DND-41 (cell line): ENCODE measurements around the gene LUZP2.

ENCODE experiments used
- ATAC-seq: fragments of 200-7000 bp; cut with Tn5 transposase; 3 replicates; pipeline ENCODE4 v1.9.1; 2021; ENCODE audit warnings: low read depth; ENCODE audit not compliant: insufficient read depth
- DNase-seq: peaks from one replicate; pipeline ENCODE4 v3.0.0-alpha.2; 2020
- H2AFZ ChIP-seq: 2 replicates; pipeline ENCODE4 v1.6.0; 2012; ENCODE audit warnings: low read depth, low read length
- H3K27ac ChIP-seq: 2 replicates; pipeline ENCODE4 v1.5.1; 2012; ENCODE audit warnings: low read length, inconsistent platforms
- H3K27me3 ChIP-seq: fragments of 200-600 bp; sonication (generic); 2 replicates; pipeline ENCODE4 v1.6.0; 2012; ENCODE audit warnings: low read length, mild to moderate bottlenecking, inconsistent platforms; ENCODE audit not compliant: insufficient read depth, poor library complexity
- H3K36me3 ChIP-seq: 2 replicates; pipeline ENCODE4 v1.5.1; 2012; ENCODE audit warnings: low read length, inconsistent platforms; ENCODE audit not compliant: insufficient read depth
- H3K4me1 ChIP-seq: 2 replicates; pipeline ENCODE4 v1.5.1; 2012; ENCODE audit warnings: mild to moderate bottlenecking, low read length; ENCODE audit not compliant: insufficient read depth
- H3K4me2 ChIP-seq: 2 replicates; pipeline ENCODE4 v1.6.0; 2012; ENCODE audit warnings: mild to moderate bottlenecking, moderate library complexity, low read length, inconsistent platforms; ENCODE audit not compliant: insufficient read depth
- H3K4me3 ChIP-seq, 2 experiments: fragments of 200-600 bp in 1 of 2; shearing (Covaris generic) in 1 of 2; 2 replicates each; pipeline ENCODE4 v1.5.1; 2012 to 2016; ENCODE audit warnings: inconsistent platforms in 2 of 2, low read length in 2 of 2, mild to moderate bottlenecking in 2 of 2, low read depth in 1 of 2, moderate library complexity in 1 of 2
- H3K79me2 ChIP-seq: 2 replicates; pipeline ENCODE4 v1.6.0; 2012; ENCODE audit warnings: low read length, inconsistent platforms; ENCODE audit not compliant: insufficient read depth
- H3K9ac ChIP-seq: 2 replicates; pipeline ENCODE4 v1.6.0; 2012; ENCODE audit warnings: low read depth, mild to moderate bottlenecking, inconsistent platforms, low read length, moderate library complexity
- H3K9me3 ChIP-seq: 2 replicates; pipeline ENCODE4 v1.5.1; 2012; ENCODE audit warnings: low read length, moderate library complexity, mild to moderate bottlenecking, inconsistent platforms; ENCODE audit not compliant: insufficient read depth, severe bottlenecking
- H4K20me1 ChIP-seq: 2 replicates; pipeline ENCODE4 v1.6.0; 2012; ENCODE audit warnings: low read length; ENCODE audit not compliant: insufficient read depth
- CTCF ChIP-seq: IDR thresholded peaks from 2 replicates; pipeline ENCODE4 v1.5.1; 2012; ENCODE audit warnings: borderline replicate concordance, low read length, moderate library complexity, mild to moderate bottlenecking; ENCODE audit not compliant: poor library complexity, severe bottlenecking; ENCODE audit errors: extremely low read depth
- EZH2 ChIP-seq: IDR thresholded peaks from 3 replicates; pipeline ENCODE4 v1.6.1; 2012; ENCODE audit warnings: borderline replicate concordance, low read depth, mild to moderate bottlenecking, moderate library complexity, low read length, inconsistent platforms; ENCODE audit not compliant: severe bottlenecking

LUZP2 gene

DNA sequence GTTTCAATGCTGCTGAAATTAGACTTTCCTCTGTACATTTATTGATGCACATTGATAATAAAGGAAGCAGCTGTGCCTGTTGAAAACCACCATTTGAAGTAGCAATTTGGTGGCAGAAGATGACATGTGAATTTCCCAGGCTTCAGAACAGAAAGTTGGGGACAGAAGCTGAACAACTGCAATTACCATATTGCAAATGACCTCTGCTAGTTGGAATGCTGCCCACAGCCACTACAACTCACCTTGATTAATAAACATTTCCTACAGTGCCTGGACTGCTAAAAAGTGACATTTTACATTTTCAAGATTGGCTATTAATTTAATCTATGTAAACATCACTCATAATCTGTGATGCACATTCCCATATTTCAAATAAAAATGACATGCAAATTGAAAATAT lies 208.6 kb downstream of the LUZP2 start:
- H3K4me2 ChIP-seq = no peak overlapping the region

GRCh38 chr11:24708616-24709015 lies 211.8 kb downstream of the LUZP2 start:
- Histone ChIP-seq H3K27ac (no peak overlapping the region), H2AFZ (no peak overlapping the region), H3K4me2 (no peak overlapping the region), H3K4me1 (peaks cover 4% of the 10 kb centered on the region; the same call in 1 of the 2 replicates), H3K36me3 (no peaks in the 10 kb centered on the region), H4K20me1 (no peaks in the 10 kb centered on the region), H3K4me3 (no peak overlapping the region), H3K79me2 (no peaks in the 10 kb centered on the region), H3K9ac (no peak overlapping the region), H3K27me3 (no peaks in the 10 kb centered on the region), H3K9me3 (no peaks in the 10 kb centered on the region)
- ATAC-seq = no peak
- no peak for TF ChIP-seq CTCF
- DNase-seq = no peak

More for the DNA sequence above, 208.6 kb downstream of the LUZP2 start:
- H3K79me2 ChIP-seq = no peaks in the 10 kb centered on the region
- no peak overlapping the region for H3K9ac ChIP-seq
- TF ChIP-seq EZH2 = no peak
- no peak for TF ChIP-seq CTCF
- H3K36me3 ChIP-seq = no peaks in the 10 kb centered on the region
- no peak overlapping the region for H3K27ac ChIP-seq
- no peak overlapping the region for H3K4me3 ChIP-seq
- H3K27me3 ChIP-seq = no peaks in the 10 kb centered on the region
- ATAC-seq = 0 out of 3 replicates have a peak, but pooled peaks have one; percentile 48
- peaks cover 4% of the 10 kb centered on the region; the same call in 1 of the 2 replicates for H3K4me1 ChIP-seq
- DNase-seq = peak; percentile 8
- no peaks in the 10 kb centered on the region for H3K9me3 ChIP-seq
- no peak overlapping the region for H2AFZ ChIP-seq
- no peaks in the 10 kb centered on the region for H4K20me1 ChIP-seq

DNA sequence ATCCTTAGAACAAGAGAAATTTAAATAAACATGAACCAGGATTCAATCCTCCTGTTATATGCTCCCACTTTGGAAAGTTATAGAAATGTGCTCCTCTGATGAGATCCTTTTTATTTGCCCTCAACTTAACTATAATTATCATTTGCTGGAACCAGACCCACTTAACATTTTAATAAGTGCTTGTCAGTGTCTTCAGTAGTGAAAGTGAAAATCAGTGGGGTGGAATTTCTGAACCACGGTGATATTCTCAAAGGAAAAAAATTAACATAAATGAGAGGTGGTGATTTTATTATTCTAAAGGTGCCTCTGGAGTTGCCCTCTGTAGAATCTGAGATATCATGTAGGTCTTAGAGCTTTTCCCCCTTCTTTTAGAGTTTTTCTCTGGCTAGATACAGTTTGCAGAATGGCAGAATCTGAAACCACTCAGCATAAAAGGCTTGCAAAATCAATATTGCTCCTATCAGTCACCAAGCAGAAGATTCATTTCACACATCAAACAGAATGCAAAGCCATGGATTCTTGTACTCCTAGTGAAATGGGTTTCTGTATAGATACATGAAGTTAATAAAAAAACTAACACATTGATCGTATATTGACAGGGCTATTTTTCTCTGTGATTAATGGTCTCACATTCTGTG lies 213.2 kb downstream of the LUZP2 start:
- no peaks in the 10 kb centered on the region for H3K36me3 ChIP-seq
- no peak overlapping the region for H3K27ac ChIP-seq
- no peaks in the 10 kb centered on the region for H3K79me2 ChIP-seq
- no peaks in the 10 kb centered on the region for H4K20me1 ChIP-seq
- no peaks in the 10 kb centered on the region for H3K27me3 ChIP-seq
- no peak overlapping the region for H3K4me3 ChIP-seq
- no peak for ATAC-seq
- TF ChIP-seq CTCF (no peak), EZH2 (no peak)
- no peak overlapping the region for H3K4me2 ChIP-seq
- H2AFZ ChIP-seq = no peak overlapping the region
- DNase-seq = no peak
- H3K9ac ChIP-seq = no peak overlapping the region
- no peaks in the 10 kb centered on the region for H3K9me3 ChIP-seq
- H3K4me1 ChIP-seq = peaks cover 4% of the 10 kb centered on the region; the same call in 1 of the 2 replicates
